Endothelial cell of umbilical vein (primary cell): ENCODE results near the gene ABCA2. TPM values are rescaled to one million over a fixed set of nuclear protein-coding genes. Genes with fewer than 3 reads are reported as not detected.

Source experiments
- BruUV-seq: library from RNA; stranded (reverse); fragments of 400-500 nt; replicated peaks from 2 replicates; lab custom pipeline; 2021; lab: Mats Ljungman, UMichigan
- CTCF ChIA-PET: fragments of 300-600, 350-600 bp; sonication (Branson Sonifier 250); formaldehyde crosslinking; loops from one replicate; lab custom pipeline; 2021; ENCODE audit warnings: antibody characterized with exemption, inconsistent platforms; lab: Charles Lee
- POLR2A ChIA-PET: fragments of 300-600, 350-600 bp; sonication (Branson Sonifier 250); formaldehyde crosslinking; loops from one replicate; lab custom pipeline; 2021; ENCODE audit warnings: antibody characterized with exemption, inconsistent platforms; lab: Charles Lee
- DNase-seq: peaks from one replicate; pipeline ENCODE4 v3.0.0-alpha.2; 2011; ENCODE audit warnings: low read depth, low spot score
- FAIRE-seq: peaks from 2 replicates; lab custom pipeline; 2011; peaks lifted over from hg19 to GRCh38; lab: Jason Lieb, UNC
- H2AFZ ChIP-seq: 2 replicates; pipeline ENCODE4 v1.6.0; 2012; ENCODE audit warnings: low read depth, low read length, control low read depth, inconsistent platforms
- H3K27ac ChIP-seq: 2 replicates; pipeline ENCODE4 v1.5.1; 2011; ENCODE audit warnings: low read depth, mild to moderate bottlenecking, control low read depth, low read length, moderate library complexity; ENCODE audit not compliant: insufficient read depth
- H3K27me3 ChIP-seq, 2 experiments: 2 replicates each; pipeline versions ENCODE4 v1.6.0 to v1.6.1; 2011; ENCODE audit warnings: low read length in 2 of 2, mixed read lengths in 1 of 2; ENCODE audit not compliant: control insufficient read depth in 2 of 2, insufficient read depth in 2 of 2
- H3K36me3 ChIP-seq, 2 experiments: 2 replicates in 1 of 2; 3 replicates in 1 of 2; pipeline ENCODE4 v1.5.1; 2011; ENCODE audit warnings: low read length in 2 of 2, mild to moderate bottlenecking in 1 of 2, moderate library complexity in 1 of 2; ENCODE audit not compliant: control insufficient read depth in 2 of 2, insufficient read depth in 2 of 2; ENCODE audit errors: extremely low read depth in 1 of 2
- H3K4me1 ChIP-seq: 3 replicates; pipeline ENCODE4 v1.5.1; 2011; ENCODE audit warnings: mild to moderate bottlenecking, low read length; ENCODE audit not compliant: control insufficient read depth, insufficient read depth; ENCODE audit errors: extremely low read depth
- H3K4me2 ChIP-seq: 2 replicates; pipeline ENCODE4 v1.6.1; 2011; ENCODE audit warnings: low read length, control low read depth, mixed read lengths; ENCODE audit not compliant: insufficient read depth
- H3K4me3 ChIP-seq, 3 experiments: fragments of 200-600 bp in 1 of 3; sonication (generic), shearing (Covaris generic) in 1 of 3; replicated peaks in 1 of 3; 2 replicates each; pipeline ENCODE4 v1.5.1; 2011 to 2016; ENCODE audit warnings: control low read depth in 3 of 3, low read length in 3 of 3, mild to moderate bottlenecking in 2 of 3, inconsistent platforms in 1 of 3, low read depth in 1 of 3, moderate library complexity in 1 of 3; ENCODE audit not compliant: insufficient read depth in 1 of 3
- H3K79me2 ChIP-seq: 2 replicates; pipeline ENCODE4 v1.6.0; 2012; ENCODE audit warnings: low read length, inconsistent platforms; ENCODE audit not compliant: control insufficient read depth, insufficient read depth
- H3K9ac ChIP-seq: replicated peaks from 2 replicates; pipeline ENCODE3; 2011; ENCODE audit warnings: low read length, control low read depth; ENCODE audit not compliant: insufficient read depth; ENCODE audit errors: extremely low read depth
- H3K9me1 ChIP-seq: replicated peaks from 3 replicates; pipeline ENCODE4 v1.6.0; 2011; ENCODE audit warnings: mild to moderate bottlenecking, low read length; ENCODE audit not compliant: control insufficient read depth, insufficient read depth; ENCODE audit errors: extremely low read depth
- H3K9me3 ChIP-seq: replicated peaks from 2 replicates; pipeline ENCODE4 v1.5.1; 2012; ENCODE audit warnings: low read length, inconsistent platforms; ENCODE audit not compliant: control insufficient read depth, insufficient read depth
- H4K20me1 ChIP-seq: replicated peaks from 2 replicates; pipeline ENCODE3; 2011; ENCODE audit warnings: mild to moderate bottlenecking, low read length; ENCODE audit not compliant: control insufficient read depth, insufficient read depth; ENCODE audit errors: extremely low read depth
- CTCF ChIP-seq, 2 donors: IDR thresholded peaks; 1 replicate in 1 of 2; 2 replicates in 1 of 2; pipeline ENCODE4 v1.5.1; 2011; ENCODE audit warnings: low read length in 2 of 2, mild to moderate bottlenecking in 2 of 2, moderate library complexity in 2 of 2, control low read depth in 1 of 2, inconsistent platforms in 1 of 2, low read depth in 1 of 2; ENCODE audit not compliant: insufficient read depth in 1 of 2; ENCODE audit errors: extremely low read depth in 1 of 2
- EZH2 ChIP-seq: IDR thresholded peaks from 2 replicates; pipeline ENCODE4 v1.6.1; 2012; ENCODE audit warnings: borderline replicate concordance, low read depth, mild to moderate bottlenecking, moderate library complexity, low read length, inconsistent platforms; ENCODE audit not compliant: severe bottlenecking
- FOS ChIP-seq: IDR thresholded peaks from 2 replicates; pipeline ENCODE4 v1.6.1; 2011; ENCODE audit warnings: mild to moderate bottlenecking, low read length, moderate library complexity, borderline replicate concordance; ENCODE audit not compliant: insufficient read depth
- GATA2 ChIP-seq: IDR thresholded peaks from 2 replicates; pipeline ENCODE4 v1.7.0; 2011; ENCODE audit warnings: low read depth, mild to moderate bottlenecking, moderate library complexity, mixed read lengths, low read length; ENCODE audit not compliant: insufficient read length, insufficient read depth
- JUN ChIP-seq: IDR thresholded peaks from 2 replicates; pipeline ENCODE4 v1.6.1; 2011; ENCODE audit warnings: borderline replicate concordance, low read depth; ENCODE audit not compliant: insufficient read length, insufficient read depth
- MYC ChIP-seq: IDR thresholded peaks from one replicate; pipeline ENCODE4 v1.6.1; 2011; ENCODE audit warnings: mild to moderate bottlenecking, low read depth, low read length
- POLR2A ChIP-seq: IDR thresholded peaks from 2 replicates; pipeline ENCODE4 v1.6.1; 2012; ENCODE audit warnings: low read depth, mild to moderate bottlenecking, control low read depth, low read length
- POLR2AphosphoS5 ChIP-seq: IDR thresholded peaks from 2 replicates; pipeline ENCODE4 v1.6.1; 2012; ENCODE audit warnings: low read depth, mild to moderate bottlenecking, control low read depth, low read length, moderate library complexity; ENCODE audit not compliant: insufficient read depth
- dilution Hi-C: fragments of 300-500 bp; cut with MboI; formaldehyde crosslinking; loops from one replicate; pipeline ENCODE4 v1.15.0; 2019; ENCODE audit warnings: low sequenced_read_pairs; ENCODE audit not compliant: extremely low pct_ligation_motif_present
- intact Hi-C: fragments of 100-400 bp; cut with micrococcal nuclease; formaldehyde crosslinking; loops from one replicate; pipeline ENCODE4 v1.10.0; 2022
- polyA plus RNA-seq, 4 experiments: library from polyadenylated mRNA; depleted of rRNA in 3 of 4; stranded (reverse) in 3 of 4; unstranded in 1 of 4; fragments of >200 nt; gene quantifications; 2 replicates each; pipeline versions ENCODE4 v1.2.1 to v1.2.3, GENCODE V29; 2011 to 2012; ENCODE audit warnings: missing spikeins in 1 of 4
- total RNA-seq: library from RNA; stranded (reverse); gene quantifications from 2 replicates; pipeline ENCODE4 v1.2.3, GENCODE V29; 2021
- TF ChIP-seq, protein P1 (sequence below): IDR thresholded peaks from 2 replicates; pipeline ENCODE4 v1.6.1; 2011; ENCODE audit not compliant: insufficient read depth, insufficient read length

The ABCA2 gene
- total and polyA plus RNA-seq, 2 donors (not counting 3 experiments of a cell fraction or from before 2014, with no cell fraction given), result 20.0 to 29.1 TPM

DNA sequence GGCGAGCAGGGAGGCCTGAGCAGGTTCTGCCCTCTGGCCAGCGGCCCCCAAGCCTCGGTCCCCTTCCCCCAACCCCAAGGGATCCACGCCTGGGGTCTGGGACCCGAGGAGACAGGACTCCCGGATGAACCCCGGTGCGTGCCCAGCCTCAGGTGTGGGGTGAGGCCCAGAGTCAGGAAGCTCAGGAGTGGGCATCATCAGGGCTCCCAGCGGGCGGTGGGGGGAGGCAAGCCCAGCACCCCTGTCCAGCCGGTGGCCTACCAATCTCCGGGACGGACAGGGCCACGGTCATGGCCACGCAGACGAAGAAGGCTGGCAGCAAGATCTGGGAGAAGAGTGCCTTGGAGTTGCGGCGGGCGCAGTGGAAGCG is 14.5 kb downstream of the ABCA2 start:
- H3K9me1 ChIP-seq, result no peaks in the 10 kb centered on the region
- ChIA-PET CTCF (interaction anchor here (1.2 kb wide), 1 partner anchor 16 kb away, joined by 3 read pairs; no protein-coding TSS in a partner anchor), POLR2A (no interaction called here)
- dilution Hi-C loops, result no loop called here
- H3K27ac ChIP-seq, result no peak overlapping the region
- no peaks in the 10 kb centered on the region for H3K4me1 ChIP-seq
- no peaks in the 10 kb centered on the region for H3K27me3 ChIP-seq
- no peak overlapping the region for H2AFZ ChIP-seq
- H3K36me3 ChIP-seq, result no peaks in the 10 kb centered on the region
- intact Hi-C loops, result no loop called here
- BruUV-seq, result no TSS peak
- no peaks in the 10 kb centered on the region for H3K79me2 ChIP-seq
- H4K20me1 ChIP-seq, result no peaks in the 10 kb centered on the region
- no peak overlapping the region for H3K9ac ChIP-seq
- DNase-seq, result no peak
- no peak overlapping the region for H3K4me3 ChIP-seq
- no peaks in the 10 kb centered on the region for H3K9me3 ChIP-seq
- no peak for FAIRE-seq
- TF ChIP-seq POLR2A (no peak), CTCF (IDR thresholded peaks at IDR 0.05; ENCODE audit: extremely low read depth in 1 of 2, insufficient read depth in 1 of 2, low read depth in 1 of 2, low read length in 2 of 2) (no peak), FOS (no peak), JUN (no peak), MYC (no peak), POLR2AphosphoS5 (no peak), EZH2 (no peak), GATA2 (no peak)
- TF ChIP-seq, protein P1, sequence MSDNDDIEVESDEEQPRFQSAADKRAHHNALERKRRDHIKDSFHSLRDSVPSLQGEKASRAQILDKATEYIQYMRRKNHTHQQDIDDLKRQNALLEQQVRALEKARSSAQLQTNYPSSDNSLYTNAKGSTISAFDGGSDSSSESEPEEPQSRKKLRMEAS, result no peak
- no peak overlapping the region for H3K4me2 ChIP-seq
